Upper lobe of left lung (tissue), 4 donors: ENCODE measurements around the gene COPS2.

Experiments used
- EP300 ChIP-seq, 4 donors: sonication (generic); formaldehyde crosslinking; IDR thresholded peaks; one replicate each; pipeline ENCODE4 v1.5.1; 2017; ENCODE audit warnings: antibody characterized with exemption in 4 of 4, control low read depth in 2 of 4
- POLR2A ChIP-seq, 4 donors: fragments of 450-650 bp; IDR thresholded peaks; one replicate each; pipeline ENCODE4 v1.5.1; 2016 to 2017; ENCODE audit warnings: antibody characterized with exemption in 4 of 4, mild to moderate bottlenecking in 2 of 4
- POLR2AphosphoS5 ChIP-seq, 2 donors: sonication (generic); formaldehyde crosslinking; IDR thresholded peaks; one replicate each; pipeline ENCODE4 v1.5.1; 2017; ENCODE audit warnings: antibody characterized with exemption in 2 of 2
- TF ChIP-seq, protein P1 (sequence below), 6 experiments: fragments of 450-650 bp in 4 of 6; fragments of 200-600 bp in 2 of 6; sonication (generic) in 2 of 6; IDR thresholded peaks; one replicate each; pipeline ENCODE4 v1.5.1; 2016 to 2019; ENCODE audit warnings: antibody characterized with exemption in 6 of 6

DNA sequence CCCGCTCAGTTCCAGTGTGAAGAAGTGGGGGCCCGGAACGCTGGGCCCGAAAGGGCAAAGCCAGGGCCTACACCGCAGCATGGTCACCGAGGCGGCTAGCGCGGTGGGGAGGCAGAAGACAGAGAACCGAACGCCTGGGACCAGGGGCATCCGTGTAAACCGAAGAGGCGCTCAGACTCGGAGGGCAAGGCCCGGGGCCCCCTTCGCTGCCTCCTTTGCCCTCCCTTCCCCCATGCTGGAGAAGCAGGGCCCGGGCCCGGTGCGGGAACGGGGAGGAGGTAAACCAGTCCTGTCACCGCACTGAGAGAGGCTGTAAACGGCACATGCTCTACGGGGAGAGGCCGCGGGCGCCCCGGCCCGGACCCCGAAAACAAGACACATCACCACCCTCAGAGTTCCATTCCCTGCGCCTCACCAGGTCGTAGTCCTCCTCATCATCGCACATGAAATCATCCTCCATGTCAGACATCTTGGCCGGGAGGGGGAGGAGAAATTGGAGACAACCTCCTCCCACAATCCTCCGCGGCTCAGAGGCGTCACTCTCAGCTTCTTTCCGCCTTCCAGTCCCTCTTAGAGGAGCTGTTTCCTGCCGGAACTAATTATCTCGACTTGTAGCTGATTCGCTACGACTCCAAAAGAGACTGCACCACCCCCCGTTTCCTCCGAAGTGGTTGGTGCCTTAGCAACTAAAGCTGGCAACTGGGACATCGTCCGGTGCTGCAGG is at the start of gene COPS2:
- peak in 3 of 4 donors; percentile 51 to 75 (median 68) for TF ChIP-seq POLR2A (IDR thresholded peaks at IDR 0.05)
- TF ChIP-seq, protein P1, sequence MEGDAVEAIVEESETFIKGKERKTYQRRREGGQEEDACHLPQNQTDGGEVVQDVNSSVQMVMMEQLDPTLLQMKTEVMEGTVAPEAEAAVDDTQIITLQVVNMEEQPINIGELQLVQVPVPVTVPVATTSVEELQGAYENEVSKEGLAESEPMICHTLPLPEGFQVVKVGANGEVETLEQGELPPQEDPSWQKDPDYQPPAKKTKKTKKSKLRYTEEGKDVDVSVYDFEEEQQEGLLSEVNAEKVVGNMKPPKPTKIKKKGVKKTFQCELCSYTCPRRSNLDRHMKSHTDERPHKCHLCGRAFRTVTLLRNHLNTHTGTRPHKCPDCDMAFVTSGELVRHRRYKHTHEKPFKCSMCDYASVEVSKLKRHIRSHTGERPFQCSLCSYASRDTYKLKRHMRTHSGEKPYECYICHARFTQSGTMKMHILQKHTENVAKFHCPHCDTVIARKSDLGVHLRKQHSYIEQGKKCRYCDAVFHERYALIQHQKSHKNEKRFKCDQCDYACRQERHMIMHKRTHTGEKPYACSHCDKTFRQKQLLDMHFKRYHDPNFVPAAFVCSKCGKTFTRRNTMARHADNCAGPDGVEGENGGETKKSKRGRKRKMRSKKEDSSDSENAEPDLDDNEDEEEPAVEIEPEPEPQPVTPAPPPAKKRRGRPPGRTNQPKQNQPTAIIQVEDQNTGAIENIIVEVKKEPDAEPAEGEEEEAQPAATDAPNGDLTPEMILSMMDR (IDR thresholded peaks at IDR 0.05), result peak in 2 of 6 experiments; percentile 10 to 20
- peak in 1 of 4 donors; percentile 77 for TF ChIP-seq EP300 (IDR thresholded peaks at IDR 0.05)
- TF ChIP-seq POLR2AphosphoS5 (IDR thresholded peaks at IDR 0.05), result peak; percentile 89 to 94
